ENCODE measurements around the gene PPP3CA.

The PPP3CA gene

DNA sequence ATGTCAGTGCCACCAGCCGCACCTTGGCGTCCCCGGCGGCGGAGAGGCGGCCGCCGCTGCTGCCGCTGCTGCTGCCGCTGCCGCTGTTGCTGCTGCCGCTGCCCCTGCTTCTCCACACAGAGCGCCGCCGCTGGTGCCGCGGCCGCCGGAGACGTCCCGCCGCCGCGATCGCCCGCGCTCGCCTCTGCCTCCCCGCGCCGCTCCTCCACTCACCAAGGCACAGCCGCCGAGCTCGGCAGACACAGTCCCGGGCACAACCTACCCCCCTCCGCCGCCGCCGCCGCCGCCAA, at the start of gene PPP3CA:
PPP3CA (minus strand) TSS at position 260 of the 290 bp plus-strand sequence.
- no peak for DNase-seq (ENCODE audit: low read depth in 2 of 2)

DNA sequence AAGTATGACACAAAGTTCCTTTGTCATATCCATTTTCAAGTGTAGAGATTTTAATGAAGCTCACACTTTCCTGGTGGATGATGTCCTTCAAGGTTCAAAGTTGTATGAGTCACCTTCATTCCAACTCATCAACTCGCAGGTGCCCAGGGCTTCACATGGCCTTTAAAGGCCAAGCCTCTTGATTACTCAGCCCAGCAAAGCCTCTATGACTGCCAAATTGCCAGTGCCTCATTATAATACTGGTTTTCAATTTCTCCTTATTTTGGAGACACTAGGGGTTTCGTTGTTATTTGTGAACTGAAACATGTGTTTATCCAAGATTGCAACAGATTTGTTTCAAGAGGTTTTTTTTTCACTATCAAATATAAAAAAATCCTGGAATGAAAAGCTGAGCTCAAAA, 45.9 kb upstream of the PPP3CA start:
- no peak for DNase-seq (ENCODE audit: low read depth in 2 of 2)

GRCh38 chr4:101370663-101371210, 23.4 kb upstream of the PPP3CA start:
- DNase-seq (ENCODE audit: low read depth in 2 of 2): no peak

DNA sequence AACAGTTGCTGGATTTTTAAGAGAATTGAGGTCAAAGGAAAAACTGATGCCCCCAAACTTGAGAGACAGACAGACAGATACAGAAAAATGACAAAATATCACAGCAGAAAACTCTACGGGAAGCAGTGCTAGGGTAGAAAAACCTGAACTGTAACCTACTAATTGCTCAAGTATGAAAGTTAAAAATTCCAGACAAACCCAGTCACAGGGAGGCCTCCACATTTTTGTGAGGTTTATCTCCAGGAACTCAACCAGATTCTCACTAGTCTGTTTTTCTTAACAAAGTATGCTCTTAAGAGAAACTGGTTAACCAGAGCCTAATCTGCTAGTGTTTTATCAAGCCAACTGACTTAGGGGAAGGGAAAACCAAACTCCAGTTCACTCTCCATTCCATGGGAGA, 19.9 kb upstream of the PPP3CA start:
- DNase-seq (ENCODE audit: low read depth in 2 of 2): no peak

DNA sequence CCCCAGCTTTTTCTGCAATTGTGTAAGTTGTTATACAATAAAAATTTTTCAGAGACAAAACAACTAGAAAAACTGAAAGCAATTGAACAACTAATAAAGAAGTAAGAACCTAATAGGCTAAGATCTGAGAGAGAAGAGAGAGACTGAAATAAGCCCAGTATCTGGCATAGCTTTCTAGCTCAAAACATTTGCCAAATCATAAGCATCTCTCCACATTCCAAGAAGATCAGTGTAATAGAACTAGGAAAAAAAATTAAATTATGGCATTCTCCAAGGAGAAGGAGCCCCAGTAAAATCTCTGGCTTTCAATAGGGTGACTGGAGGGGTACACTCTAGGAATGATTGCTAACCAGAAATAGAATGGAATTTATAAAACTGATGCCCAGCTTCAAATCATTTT, 19.0 kb upstream of the PPP3CA start:
- DNase-seq (ENCODE audit: low read depth in 2 of 2): no peak

GRCh38 chr4:101357751-101358150, 10.4 kb upstream of the PPP3CA start:
- no peak for DNase-seq (ENCODE audit: low read depth in 2 of 2)

- DNase-seq (ENCODE audit: low read depth in 2 of 2): no peak
These were observed 9.6 kb upstream of the PPP3CA start for GRCh38 chr4:101356928-101357327.

DNA sequence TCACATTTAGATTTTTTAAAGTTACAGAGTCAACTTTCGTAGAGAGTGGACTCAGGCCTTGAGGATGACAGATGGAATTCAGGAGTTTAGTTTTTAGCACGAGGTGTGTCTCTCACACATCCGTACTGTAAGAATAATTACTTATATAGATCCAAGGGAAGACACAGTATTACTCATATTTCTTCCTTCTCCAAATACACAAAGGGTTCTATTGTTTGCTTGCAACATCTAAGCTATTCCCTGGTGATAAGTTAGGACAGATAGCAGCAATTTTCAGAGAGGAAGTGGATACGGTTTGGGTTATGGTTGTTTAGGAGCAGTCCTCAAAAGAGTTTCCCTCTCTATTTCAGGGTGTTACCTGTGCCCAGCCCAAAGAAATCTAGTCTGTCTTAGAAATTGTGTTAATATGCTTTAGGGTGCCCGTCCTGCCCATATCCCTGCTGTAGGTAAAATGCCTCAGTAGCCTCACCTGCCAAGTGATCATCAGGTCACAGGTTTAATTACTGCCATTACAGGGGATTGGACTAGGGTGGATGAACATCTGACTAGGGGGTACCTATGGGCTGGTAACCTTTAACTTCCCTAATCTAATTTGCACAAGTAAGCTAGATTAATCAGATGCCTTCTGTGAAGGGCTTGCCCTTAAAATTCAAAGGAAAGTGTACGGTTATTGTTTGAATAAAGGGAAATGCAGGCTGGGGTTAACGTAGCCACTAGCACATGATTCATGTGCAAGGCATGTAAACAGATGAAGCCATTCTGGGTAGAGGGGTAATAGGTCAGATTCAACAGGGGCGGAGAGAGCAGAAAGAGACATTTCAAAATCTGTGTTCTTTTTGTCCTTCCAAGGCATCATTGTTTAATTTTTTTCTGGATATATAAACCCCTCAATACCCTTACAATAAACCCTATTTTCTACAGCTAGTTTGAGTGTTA, 8.7 kb upstream of the PPP3CA start:
- DNase-seq (ENCODE audit: low read depth in 2 of 2): no peak

GRCh38 chr4:101355246-101355645, 7.9 kb upstream of the PPP3CA start:
- no peak for DNase-seq (ENCODE audit: low read depth in 2 of 2)

DNA sequence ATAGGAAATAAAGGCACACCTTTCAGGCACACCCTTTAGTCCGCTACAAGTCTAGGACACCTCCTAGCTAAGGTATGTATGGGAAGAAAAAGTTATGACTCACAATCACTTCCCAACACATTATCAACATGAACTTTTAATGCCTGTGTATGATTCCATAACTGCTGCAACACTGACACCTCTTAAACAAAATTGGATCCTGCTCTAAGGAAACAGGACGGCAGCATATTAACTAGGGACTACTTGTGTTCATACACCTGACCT, 2.4 kb upstream of the PPP3CA start:
- no peak for DNase-seq (ENCODE audit: low read depth in 2 of 2)

DNA sequence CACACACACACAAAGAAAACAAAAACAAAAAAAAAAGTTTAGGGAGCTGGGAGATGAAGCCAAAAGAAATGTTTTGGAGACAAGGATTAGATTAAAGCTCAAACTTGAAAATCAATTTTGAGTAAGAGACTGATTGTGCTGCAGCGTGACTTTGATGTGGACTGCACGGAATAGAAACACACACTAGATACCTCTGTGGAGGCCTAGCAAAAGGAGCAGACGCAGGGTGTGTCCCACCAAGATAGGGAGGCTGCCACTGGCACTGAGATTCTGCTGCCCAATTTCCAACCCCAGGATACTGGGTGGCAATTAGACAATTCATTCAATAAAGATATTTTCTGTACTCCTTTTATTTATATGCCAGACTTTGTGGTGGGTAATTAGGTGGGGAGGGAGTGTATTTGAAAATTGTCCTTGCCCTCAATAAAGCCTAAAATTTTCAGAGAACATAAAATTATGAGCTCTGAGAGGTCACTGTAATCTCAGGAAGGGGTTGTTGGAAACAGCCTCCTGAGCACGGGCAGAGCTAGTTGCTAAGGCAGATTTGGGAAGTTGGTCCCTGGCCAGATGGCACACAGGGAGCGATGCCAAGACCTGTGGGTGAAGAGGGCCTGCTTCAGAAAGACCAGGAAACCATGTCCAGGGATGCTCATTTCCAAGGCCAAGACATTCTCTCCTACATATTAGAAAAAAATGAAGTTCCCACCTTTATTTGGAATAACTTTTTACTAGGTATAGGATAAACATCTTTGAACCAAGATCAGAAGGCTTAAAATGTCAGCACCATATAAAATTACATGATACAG, 1.9 kb upstream of the PPP3CA start:
- no peak for DNase-seq (ENCODE audit: low read depth in 2 of 2)

DNA sequence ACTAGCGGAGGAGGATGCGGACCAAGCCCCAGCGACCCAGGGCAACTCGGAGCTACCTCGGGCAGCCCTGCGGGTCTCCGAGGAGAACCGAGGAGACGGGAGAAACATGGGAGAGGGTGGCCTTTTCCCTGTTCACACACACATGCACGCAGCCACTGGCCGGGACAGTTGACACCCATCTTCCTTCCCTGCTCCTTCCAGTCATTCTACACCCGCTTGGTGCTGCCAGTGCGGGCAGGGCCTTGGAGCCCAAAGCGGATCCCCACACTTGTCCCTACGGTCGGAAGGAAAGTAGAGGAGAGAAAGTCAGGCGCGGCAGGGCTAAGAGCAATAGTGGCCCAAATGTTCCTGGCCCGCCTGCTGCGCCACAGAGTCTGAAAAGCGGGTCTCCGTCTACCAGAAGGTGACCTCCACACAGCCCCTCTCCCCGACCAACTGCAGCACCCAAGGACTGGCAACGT, 1.1 kb upstream of the PPP3CA start:
- DNase-seq (ENCODE audit: low read depth in 2 of 2): no peak

DNA sequence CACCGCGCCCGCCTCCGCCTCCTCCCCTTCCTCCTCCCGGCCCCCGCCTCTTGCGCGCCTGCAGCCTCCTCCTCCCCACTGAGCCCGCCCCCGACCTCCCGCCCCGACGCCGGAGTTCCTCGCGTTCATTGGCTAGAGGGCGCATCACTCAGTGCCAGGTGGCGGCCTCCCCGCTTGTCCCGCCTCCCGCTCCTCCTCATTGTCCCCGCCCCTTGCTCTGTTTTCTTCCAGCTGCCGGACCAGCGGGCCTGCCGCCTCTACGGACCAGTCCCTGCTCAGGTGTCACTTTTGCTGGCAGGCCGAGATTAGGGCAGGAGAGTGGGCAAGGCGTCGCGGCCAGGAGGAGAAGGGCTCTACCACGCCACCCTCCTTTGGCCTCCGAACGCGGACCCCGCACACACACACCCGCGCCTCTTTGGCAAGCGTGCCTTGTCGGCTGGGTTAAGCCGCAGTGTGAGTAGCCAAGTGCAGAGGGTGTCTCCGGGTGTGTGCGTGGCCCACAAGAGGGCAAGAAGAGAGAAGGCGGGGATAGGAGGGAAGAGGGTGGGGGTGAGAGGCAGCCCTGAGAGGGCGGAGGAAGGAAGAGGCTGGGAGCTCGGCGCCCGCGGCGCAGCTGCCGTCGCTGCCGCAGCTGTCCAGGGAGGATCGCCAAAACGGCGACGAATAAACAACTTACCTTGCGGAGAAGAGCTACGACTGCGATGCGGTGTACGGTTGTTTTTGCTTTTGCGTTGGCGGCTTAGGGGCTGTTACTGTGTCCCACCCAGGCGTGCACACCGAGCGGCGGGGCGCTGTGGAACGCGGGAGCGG, 436 bp upstream of the PPP3CA start:
- peak; percentile 99 for DNase-seq (ENCODE audit: low read depth in 2 of 2)

- peak in 1 of 2 donors; percentile 38 for DNase-seq (ENCODE audit: low read depth in 2 of 2)
These were observed 717 bp downstream of the PPP3CA start for GRCh38 chr4:101346351-101347266.

GRCh38 chr4:101345596-101346350, 1.6 kb downstream of the PPP3CA start:
- peak in 1 of 2 donors; percentile 25 for DNase-seq (ENCODE audit: low read depth in 2 of 2)

- DNase-seq (ENCODE audit: low read depth in 2 of 2): no peak
These were observed 2.1 kb downstream of the PPP3CA start for GRCh38 chr4:101345271-101345595.

- DNase-seq (ENCODE audit: low read depth in 2 of 2): no peak
These were observed 8.0 kb downstream of the PPP3CA start for GRCh38 chr4:101339332-101339731.

DNA sequence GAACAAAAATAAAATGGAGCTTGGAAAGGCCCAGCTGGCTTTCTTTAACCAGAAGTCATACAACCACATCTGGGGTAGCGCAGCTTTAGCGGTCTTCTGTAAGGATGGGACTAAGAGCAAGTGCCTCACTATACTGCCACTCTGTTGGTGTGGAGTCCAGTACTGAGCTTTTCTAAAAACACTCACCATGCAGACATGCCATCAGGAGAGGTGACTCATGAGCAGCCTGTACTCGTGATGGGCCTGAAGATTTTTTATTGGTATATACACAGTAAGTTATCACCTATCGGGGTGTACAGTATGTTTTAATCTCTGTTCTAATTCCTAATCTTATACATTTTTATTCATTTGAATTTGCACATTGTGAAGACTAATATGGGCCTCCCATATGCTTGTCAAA, 9.6 kb downstream of the PPP3CA start:
- no peak for DNase-seq (ENCODE audit: low read depth in 2 of 2)

- no peak for DNase-seq (ENCODE audit: low read depth in 2 of 2)
These were observed 12.3 kb downstream of the PPP3CA start for GRCh38 chr4:101334963-101335572.

DNA sequence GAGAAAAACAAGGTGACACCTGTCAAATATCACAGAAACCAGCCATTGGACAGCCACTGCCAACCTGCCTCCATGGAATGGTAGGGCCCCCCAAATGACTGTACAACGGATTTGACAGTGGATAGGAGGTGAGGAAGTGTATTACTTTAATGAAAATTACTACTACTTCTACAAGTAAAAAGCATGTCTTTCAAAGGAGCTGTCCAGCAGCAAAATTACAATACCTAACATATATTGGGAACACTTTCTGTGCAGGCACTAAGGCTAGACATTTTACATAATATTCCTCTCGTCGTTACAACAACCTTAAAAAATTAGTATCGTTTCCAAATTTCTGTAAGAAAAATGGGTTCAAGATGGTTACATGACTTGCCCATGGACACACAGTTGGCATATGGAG, 14.9 kb downstream of the PPP3CA start:
- DNase-seq (ENCODE audit: low read depth in 2 of 2): no peak
